ENCODE measurements around the gene PLLP.

GRCh38 chr16:57284209-57284951 is at the start of gene PLLP:
- no peak for TF ChIP-seq TCF4 (CRISPR knock-in tag; IDR thresholded peaks at IDR 0.05; ENCODE audit: borderline replicate concordance)
- TF ChIP-seq ZFP30 (CRISPR knock-in tag; IDR thresholded peaks at IDR 0.05) = no peak
- TF ChIP-seq CSRNP3 (CRISPR knock-in tag; IDR thresholded peaks at IDR 0.05) = no peak
- TF ChIP-seq PATZ1 (CRISPR knock-in tag; IDR thresholded peaks at IDR 0.05; ENCODE audit: borderline replicate concordance) = no peak
- TF ChIP-seq TOX (CRISPR knock-in tag; IDR thresholded peaks at IDR 0.05; ENCODE audit: borderline replicate concordance) = no peak

All from SK-N-SH treated with all-trans-retinoic acid at 6 μM for 48 hours (cell line).